Stimulated activated effector memory CD8-positive, alpha-beta T cell treated with anti-CD3 and anti-CD28 coated beads, Interleukin-12 subunit alpha, Interleukin-12 subunit beta, amount 100 ng/mL, for 72 hours (primary cell): ENCODE data around the gene KRT4.

Experiments
- ATAC-seq: fragments of 150-1000 bp; cut with Tn5 transposase; 2 replicates; pipeline ENCODE4 v1.10.0; 2021
- DNase-seq, 2 donors: peaks; one replicate each; pipeline ENCODE4 v3.0.0; 2021 to 2022; ENCODE audit warnings: low spot score in 2 of 2
- H3K27ac Mint-ChIP-seq: one replicate; pipeline ENCODE4 v1.8.0; 2022; ENCODE audit warnings: mild to moderate bottlenecking, mixed read lengths
- H3K36me3 Mint-ChIP-seq: one replicate; pipeline ENCODE4 v1.8.0; 2022; ENCODE audit warnings: mild to moderate bottlenecking, mixed read lengths
- H3K4me1 Mint-ChIP-seq: one replicate; pipeline ENCODE4 v1.8.0; 2022; ENCODE audit warnings: mixed read lengths
- H3K4me3 Mint-ChIP-seq: one replicate; pipeline ENCODE4 v1.8.0; 2022; ENCODE audit warnings: mild to moderate bottlenecking, mixed read lengths
- H3K9me3 Mint-ChIP-seq: one replicate; pipeline ENCODE4 v1.8.0; 2022; ENCODE audit warnings: mixed read lengths

Gene KRT4

DNA sequence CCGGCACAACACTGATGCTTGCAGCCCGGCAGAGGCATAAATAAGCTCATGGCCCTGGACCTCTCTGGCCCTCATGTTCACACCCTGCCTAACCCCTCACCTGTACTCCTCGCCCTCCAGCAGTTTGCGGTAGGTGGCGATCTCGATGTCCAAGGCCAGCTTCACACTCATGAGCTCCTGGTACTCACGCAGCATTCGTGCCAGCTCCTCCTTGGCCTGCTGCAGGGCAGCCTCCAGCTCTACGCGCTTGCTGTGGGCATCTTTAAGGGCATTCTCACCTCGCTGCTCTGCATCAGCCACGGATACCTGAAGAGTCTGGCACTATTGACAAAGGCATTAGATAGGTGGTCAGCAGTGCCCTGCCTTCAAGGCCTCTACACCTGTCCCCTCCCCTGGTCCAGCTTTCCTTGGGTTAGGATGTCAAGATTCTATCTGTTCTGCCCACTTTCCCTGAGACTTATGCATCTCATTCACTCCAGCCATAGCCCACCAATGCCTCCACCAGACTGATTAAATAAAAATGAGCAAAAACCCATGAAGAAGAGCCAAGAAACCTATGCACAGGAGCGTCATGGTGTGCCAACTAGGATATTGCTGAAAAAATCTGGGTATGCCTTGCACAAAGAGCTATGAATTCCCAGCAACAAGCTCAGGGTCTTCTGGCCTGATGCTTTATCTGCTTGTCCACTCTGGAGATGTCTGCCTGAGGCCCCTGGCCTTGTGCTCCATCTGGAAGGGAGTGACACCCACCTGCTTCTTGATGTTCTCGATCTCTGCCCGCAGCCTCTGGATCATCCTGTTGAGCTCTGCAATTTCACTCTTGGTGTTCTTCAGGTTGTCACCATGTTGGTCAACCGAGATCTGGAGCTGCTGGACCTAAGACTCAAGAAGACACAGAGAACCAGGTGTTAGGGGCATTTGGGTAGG lies 6.1 kb downstream of the KRT4 start:
- Mint-ChIP-seq H3K27ac (no peak overlapping the region), H3K36me3 (no peaks in the 10 kb centered on the region)

DNA sequence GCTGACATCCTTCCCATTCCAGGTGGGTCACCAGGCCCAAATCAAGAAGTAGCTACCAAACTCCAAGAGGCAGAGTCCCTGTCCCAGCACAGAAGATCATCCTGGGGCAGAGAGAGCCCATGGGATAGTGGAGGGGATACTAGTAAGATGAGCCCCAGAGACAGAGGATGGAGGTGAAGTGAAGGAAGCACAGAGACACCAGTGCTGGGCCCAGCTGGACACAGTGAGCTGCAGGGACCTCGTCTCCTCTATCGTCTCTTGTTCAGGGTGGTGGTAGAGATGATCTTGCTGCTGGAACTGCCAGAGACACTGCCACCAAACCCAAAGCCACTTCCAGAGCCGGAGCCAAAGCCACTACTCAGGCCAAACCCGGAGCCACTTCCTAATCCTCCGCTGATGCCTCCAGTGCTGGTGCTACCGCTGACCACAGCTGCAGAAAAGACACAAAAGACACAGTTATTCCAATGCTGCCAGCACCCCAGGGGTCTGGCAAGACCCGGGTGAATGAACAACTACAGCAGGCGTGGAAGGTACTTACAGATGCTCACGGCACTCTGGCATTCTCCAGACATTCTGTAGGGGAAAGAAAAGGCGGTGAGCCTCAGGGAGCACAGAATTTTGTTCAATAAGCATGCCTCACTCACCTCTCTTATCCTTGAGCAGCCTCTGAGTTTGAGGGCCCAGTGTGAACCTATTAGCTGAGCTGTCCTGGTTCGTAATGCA lies 6.9 kb downstream of the KRT4 start:
- Mint-ChIP-seq H3K4me3 (no peak overlapping the region), H3K36me3 (no peaks in the 10 kb centered on the region)
- ATAC-seq = no peak

More for the DNA sequence above, 6.1 kb downstream of the KRT4 start:
- ATAC-seq (no peak), DNase-seq (no peak)
- H3K4me3 Mint-ChIP-seq = no peak overlapping the region
- H3K4me1 Mint-ChIP-seq = no peaks in the 10 kb centered on the region
- H3K9me3 Mint-ChIP-seq = no peaks in the 10 kb centered on the region

DNA sequence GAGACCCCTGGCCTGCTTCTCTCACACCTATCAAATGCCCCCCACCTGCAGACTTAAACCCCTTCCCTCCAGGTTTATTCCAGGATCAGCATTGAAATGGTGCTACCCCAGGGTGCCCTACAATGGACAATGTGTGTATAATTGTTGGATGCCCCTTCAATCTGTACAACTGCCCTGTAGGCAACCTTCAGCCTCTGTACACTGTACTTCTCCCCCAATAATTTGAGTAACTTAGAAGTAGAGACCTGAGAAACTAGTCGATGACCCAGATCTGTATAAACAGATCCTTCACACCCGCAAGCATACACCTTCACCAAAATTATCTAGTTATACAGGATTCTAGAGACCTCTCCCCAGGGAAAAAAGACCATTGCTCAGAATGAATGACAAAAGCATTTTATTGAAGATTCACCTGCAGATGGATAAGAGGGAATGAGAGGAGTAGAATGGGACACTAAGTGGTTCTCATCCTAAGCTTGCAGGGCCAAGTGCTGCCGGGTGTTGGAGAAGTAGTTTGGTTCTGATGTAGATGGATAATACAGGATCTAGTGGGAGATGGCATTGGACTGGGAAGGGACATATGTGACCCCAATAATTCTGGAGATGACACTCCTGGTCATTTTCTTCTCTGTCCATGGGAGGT lies 7.6 kb downstream of the KRT4 start:
- H3K4me1 Mint-ChIP-seq = no peaks in the 10 kb centered on the region
- H3K27ac Mint-ChIP-seq = no peak overlapping the region
- DNase-seq = no peak
- no peak overlapping the region for H3K4me3 Mint-ChIP-seq
- no peak for ATAC-seq
- H3K36me3 Mint-ChIP-seq = no peaks in the 10 kb centered on the region
- H3K9me3 Mint-ChIP-seq = no peaks in the 10 kb centered on the region

More for the DNA sequence above, 6.9 kb downstream of the KRT4 start:
- Mint-ChIP-seq H3K9me3 (no peaks in the 10 kb centered on the region), H3K27ac (no peak overlapping the region), H3K4me1 (no peaks in the 10 kb centered on the region)
- DNase-seq = no peak

DNA sequence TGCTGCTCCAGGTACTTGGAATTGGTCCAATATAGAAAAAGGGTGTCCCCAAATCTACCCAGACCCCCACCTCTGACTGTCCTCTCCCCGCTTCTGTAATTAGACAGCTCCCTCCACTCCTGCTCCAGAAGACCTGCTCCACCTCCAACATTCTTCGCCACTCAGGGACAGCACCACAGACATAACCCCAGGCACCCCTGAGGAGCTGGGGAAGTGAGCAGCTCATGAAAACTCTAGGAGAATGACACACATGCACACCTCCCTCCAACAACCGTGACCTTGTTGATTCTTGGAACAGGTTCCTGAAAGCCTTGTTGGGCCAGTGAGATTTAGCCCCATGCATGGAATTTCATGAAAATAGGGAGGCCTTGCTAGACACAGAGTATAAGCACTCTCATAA lies 8.2 kb downstream of the KRT4 start:
- DNase-seq (no peak), ATAC-seq (no peak)
- no peaks in the 10 kb centered on the region for H3K4me1 Mint-ChIP-seq
- no peak overlapping the region for H3K27ac Mint-ChIP-seq
- H3K9me3 Mint-ChIP-seq = no peaks in the 10 kb centered on the region
- H3K36me3 Mint-ChIP-seq = no peaks in the 10 kb centered on the region
- H3K4me3 Mint-ChIP-seq = no peak overlapping the region

- no peak for ATAC-seq
- DNase-seq = no peak
- Mint-ChIP-seq H3K4me1 (no peaks in the 10 kb centered on the region), H3K4me3 (no peak overlapping the region), H3K9me3 (no peaks in the 10 kb centered on the region), H3K27ac (no peak overlapping the region), H3K36me3 (no peaks in the 10 kb centered on the region)
Measured at GRCh38 chr12:52805000-52805399, 8.9 kb downstream of the KRT4 start.

GRCh38 chr12:52802442-52802841 lies 11.5 kb downstream of the KRT4 start:
- no peaks in the 10 kb centered on the region for H3K36me3 Mint-ChIP-seq
- H3K4me1 Mint-ChIP-seq = no peaks in the 10 kb centered on the region
- no peak overlapping the region for H3K4me3 Mint-ChIP-seq
- no peak for ATAC-seq
- H3K9me3 Mint-ChIP-seq = no peaks in the 10 kb centered on the region
- DNase-seq = no peak
- no peak overlapping the region for H3K27ac Mint-ChIP-seq

- H3K36me3 Mint-ChIP-seq = no peaks in the 10 kb centered on the region
- H3K27ac Mint-ChIP-seq = no peak overlapping the region
- no peaks in the 10 kb centered on the region for H3K4me1 Mint-ChIP-seq
- no peaks in the 10 kb centered on the region for H3K9me3 Mint-ChIP-seq
- ATAC-seq (no peak), DNase-seq (no peak)
- no peak overlapping the region for H3K4me3 Mint-ChIP-seq
Measured at GRCh38 chr12:52801773-52802172, 12.1 kb downstream of the KRT4 start.

- DNase-seq (no peak), ATAC-seq (no peak)
- H3K27ac Mint-ChIP-seq = no peak overlapping the region
- no peak overlapping the region for H3K4me3 Mint-ChIP-seq
- no peaks in the 10 kb centered on the region for H3K36me3 Mint-ChIP-seq
- no peaks in the 10 kb centered on the region for H3K4me1 Mint-ChIP-seq
- no peaks in the 10 kb centered on the region for H3K9me3 Mint-ChIP-seq
Measured at GRCh38 chr12:52800259-52800917, 13.5 kb downstream of the KRT4 start.

DNA sequence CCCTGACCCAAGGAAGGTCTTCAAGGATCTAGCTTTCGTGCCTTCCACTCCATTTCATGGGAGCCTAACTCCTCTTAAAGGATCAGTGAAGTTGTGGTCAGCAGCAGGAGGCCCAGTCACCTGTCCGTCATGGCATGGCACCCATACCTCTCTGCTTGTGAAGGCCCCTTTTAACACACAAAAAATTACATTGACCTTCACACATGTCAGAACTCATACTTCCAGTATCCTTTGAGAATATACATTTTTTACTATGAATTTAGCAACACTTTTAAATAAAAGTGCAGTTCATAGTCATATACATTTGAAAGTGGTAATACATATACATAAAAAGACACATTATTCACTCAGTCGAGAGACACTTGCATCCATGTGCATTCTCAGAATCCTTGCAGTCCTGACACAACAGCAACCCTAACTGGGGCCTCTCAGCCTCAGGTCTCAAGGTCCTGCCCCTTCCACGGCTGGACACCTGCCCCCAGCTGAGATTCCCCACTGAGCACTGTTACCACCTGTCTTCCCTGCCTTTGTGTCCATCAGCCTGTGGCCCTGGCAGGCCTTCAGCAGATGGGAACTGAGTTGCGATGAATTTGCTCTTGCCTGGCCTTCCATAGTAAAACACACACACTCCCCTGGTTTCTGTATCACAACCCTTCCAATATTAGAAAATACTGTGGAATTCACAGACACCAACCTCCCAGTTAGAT lies 14.3 kb downstream of the KRT4 start:
- no peak overlapping the region for H3K27ac Mint-ChIP-seq

DNA sequence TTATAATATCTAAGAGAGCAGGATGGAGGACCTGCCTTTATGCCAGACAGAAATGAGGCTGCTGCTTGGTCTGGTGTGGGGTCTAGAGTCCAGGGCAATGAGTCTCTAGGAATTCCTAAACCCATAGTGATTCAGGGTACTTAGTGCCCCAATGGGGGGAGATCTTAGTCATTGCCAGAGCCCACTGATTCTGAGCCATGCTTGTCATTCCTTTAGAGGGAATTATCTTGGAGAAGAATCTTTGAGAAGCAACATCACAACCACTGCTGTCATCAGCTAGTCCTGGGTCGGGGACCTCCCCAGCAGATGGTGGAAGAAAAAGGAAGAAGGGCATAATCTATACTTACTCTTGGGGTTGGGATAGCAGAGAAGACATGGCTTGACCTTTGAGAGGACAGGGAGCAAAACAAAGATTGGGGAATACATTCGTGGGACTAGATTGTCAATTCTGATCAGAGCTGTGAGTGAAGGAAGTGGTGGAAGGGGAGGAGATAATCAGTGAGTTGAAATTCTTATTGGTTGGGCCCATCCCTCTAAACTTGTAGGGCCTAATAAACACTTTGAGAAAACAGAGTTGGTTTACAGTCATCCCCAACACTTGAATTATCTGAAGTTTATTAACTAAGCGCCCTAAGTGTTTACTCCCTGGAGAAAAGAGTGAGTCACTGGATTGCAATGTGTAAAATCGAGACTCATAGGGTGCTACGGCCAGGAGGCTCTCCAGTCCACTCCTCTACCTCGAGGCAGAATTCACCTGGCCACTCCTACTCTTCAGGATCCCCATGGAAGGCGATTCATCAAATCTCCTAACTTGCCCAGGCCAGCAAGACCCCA lies 15.0 kb downstream of the KRT4 start:
- H3K9me3 Mint-ChIP-seq = no peaks in the 10 kb centered on the region
- no peaks in the 10 kb centered on the region for H3K4me1 Mint-ChIP-seq
- H3K4me3 Mint-ChIP-seq = no peak overlapping the region
- DNase-seq (no peak), ATAC-seq (no peak)
- no peak overlapping the region for H3K27ac Mint-ChIP-seq
- no peaks in the 10 kb centered on the region for H3K36me3 Mint-ChIP-seq

More for the DNA sequence above, 14.3 kb downstream of the KRT4 start:
- H3K4me1 Mint-ChIP-seq = no peaks in the 10 kb centered on the region
- H3K9me3 Mint-ChIP-seq = no peaks in the 10 kb centered on the region
- DNase-seq = no peak
- no peak for ATAC-seq
- no peaks in the 10 kb centered on the region for H3K36me3 Mint-ChIP-seq
- no peak overlapping the region for H3K4me3 Mint-ChIP-seq

GRCh38 chr12:52798003-52798670 lies 15.8 kb downstream of the KRT4 start:
- H3K9me3 Mint-ChIP-seq = no peaks in the 10 kb centered on the region
- DNase-seq = no peak
- H3K27ac Mint-ChIP-seq = no peak overlapping the region
- H3K4me3 Mint-ChIP-seq = no peak overlapping the region
- ATAC-seq = no peak
- H3K36me3 Mint-ChIP-seq = no peaks in the 10 kb centered on the region
- no peaks in the 10 kb centered on the region for H3K4me1 Mint-ChIP-seq

- no peaks in the 10 kb centered on the region for H3K4me1 Mint-ChIP-seq
- no peaks in the 10 kb centered on the region for H3K9me3 Mint-ChIP-seq
- no peak for ATAC-seq
- no peak overlapping the region for H3K4me3 Mint-ChIP-seq
- H3K36me3 Mint-ChIP-seq = no peaks in the 10 kb centered on the region
- no peak for DNase-seq
- H3K27ac Mint-ChIP-seq = no peak overlapping the region
Measured at GRCh38 chr12:52797529-52797894, 16.4 kb downstream of the KRT4 start.

DNA sequence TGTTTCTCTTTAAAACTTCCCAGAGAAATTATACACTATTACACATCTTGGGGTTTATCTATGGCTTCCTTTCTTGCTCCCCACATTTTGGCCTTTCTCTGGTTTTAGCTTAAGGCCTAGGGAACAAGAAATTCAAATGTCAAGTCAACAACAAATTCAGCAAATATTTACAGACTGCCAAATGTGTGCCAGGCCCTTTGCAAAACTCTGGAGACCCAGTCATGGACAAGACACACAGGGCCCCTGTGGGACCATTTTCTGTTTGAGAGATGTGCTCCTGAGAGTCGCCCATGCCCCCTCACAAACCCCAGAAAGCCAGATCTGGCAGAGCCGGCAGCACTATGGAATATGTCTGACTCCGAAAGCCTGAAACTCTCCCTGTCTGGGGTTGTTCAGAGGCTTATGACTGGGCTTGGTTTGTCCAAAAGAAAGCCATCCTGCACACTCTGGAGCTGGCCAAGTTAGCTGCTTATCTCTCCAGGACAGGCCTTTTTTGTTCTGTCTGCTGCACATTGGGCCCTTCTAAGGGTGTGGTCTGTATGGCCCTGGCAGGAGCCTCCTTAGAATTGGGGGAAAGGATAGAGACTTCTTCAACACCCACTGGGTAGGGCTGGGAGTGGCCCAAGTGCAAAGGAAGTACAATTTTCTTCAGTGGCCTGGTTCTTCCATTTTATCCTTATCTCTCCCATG lies 16.9 kb downstream of the KRT4 start:
- Mint-ChIP-seq H3K9me3 (no peaks in the 10 kb centered on the region), H3K4me3 (no peak overlapping the region), H3K4me1 (no peaks in the 10 kb centered on the region), H3K36me3 (no peaks in the 10 kb centered on the region), H3K27ac (no peak overlapping the region)
- DNase-seq (no peak), ATAC-seq (no peak)
